HuH-7 (cell line): ENCODE data around the gene GPR68.
"Not testable (repeated sequence)": the region's sequence is repeated elsewhere in the genome, so short reads cannot be mapped to it uniquely, and the experiment has no call there.

Source experiments
- DNase-seq: peaks from one replicate; pipeline ENCODE4 v3.0.0; 2011; ENCODE audit warnings: low spot score

Gene GPR68

DNA sequence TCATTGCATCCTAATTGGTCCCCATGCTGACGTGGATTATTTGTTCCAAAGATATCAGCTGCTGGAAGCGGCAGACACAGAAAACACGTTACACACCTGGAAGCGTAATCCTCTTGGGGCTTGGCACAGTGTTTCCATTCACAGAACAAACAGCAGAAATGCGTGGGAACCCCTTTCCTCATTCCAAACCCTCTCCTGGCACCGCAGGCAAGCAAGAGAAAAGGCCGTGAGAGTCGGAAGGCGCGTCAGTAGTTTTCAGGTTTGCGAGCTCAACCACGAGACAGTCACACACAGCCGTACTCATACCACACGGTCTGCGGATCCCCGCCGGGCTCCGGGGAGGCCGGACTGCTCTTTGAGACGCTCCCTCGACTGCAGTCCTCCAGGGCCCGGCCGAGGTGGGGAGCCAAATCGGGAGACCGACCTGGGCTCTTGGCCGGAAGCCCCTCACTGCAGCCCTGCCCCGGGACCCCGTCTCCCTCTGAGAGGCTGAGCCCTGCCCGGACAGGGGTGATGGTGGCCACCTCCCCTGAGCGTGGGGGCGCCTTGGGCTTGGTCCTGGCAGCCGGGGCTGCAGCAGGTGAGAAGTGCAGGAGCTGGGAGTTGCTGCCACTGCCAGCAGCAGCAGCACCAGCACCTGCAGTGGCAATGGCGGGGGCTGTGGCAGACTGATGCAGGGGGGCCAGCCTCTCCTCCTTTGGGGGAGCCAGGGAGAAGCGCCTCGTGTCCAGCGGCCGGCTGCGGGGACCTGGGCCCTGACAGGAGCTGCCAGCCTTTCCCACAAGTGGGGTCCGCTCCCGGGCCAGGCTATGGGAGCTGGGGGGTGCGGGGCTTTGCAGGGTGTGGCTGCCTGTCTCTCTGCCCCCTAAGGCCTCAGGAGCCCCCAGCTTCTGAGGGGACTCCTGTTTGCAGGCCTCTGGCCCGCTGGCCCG, 28.1 kb upstream of the GPR68 start:
- no peak for DNase-seq

DNA sequence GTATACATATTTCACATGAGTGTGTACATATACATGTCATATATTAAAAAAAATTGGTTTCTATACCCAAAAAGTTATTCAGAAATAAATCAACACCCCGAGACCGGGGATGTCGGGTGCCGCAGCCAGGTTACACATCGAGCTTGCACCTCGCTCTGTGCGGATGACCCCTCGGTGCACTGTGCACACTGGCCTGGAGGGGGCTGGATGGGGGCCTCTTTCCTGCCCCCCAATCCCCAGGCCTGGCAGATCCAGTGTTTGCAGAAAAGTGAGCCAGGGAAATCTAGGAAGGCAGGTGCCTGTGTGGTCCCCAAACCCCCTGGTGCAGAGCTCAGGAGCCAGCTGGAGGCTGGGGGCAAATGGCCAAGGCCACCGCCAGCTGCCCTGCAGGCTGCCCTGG, 27.1 kb upstream of the GPR68 start:
- DNase-seq, result no peak

DNA sequence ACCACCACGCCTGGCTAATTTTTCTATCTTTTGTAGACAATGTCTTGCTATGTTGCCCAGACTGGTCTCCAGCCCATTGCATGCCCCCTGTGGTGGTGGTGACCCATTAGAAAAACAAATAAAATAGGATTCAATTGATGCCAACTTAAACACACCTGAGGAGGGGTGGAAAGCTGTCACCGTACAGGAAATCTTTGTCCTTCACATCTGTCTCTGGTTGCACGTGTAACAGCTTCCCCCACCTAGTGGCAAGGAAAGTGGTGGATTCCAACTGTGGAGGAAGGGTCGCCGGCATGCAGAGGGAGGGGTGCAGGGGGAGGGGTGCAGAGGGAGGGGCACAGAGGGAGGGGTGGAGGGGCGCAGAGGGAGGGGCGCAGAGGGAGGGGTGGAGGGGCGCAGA, 26.1 kb upstream of the GPR68 start:
- DNase-seq, result no peak

DNA sequence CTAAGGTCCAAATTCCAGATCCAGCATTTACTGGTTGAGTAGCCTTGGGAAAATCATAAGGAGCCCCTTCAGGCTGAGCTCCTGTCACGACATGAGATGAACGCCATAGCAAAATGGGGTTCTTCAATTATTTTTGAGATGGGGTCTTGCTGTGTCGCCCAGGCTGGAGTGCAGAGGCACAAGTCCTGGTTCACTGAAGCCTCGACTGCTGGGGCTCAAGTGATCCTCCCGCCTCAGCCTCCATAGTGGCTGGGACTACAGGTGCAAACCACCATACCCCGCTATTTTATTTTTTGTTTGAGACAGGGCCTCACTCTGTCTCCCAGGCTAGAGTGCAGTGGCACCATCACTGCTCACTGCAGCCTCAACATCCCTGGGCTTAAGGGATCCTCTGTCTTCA, 25.7 kb upstream of the GPR68 start:
- no peak for DNase-seq

DNA sequence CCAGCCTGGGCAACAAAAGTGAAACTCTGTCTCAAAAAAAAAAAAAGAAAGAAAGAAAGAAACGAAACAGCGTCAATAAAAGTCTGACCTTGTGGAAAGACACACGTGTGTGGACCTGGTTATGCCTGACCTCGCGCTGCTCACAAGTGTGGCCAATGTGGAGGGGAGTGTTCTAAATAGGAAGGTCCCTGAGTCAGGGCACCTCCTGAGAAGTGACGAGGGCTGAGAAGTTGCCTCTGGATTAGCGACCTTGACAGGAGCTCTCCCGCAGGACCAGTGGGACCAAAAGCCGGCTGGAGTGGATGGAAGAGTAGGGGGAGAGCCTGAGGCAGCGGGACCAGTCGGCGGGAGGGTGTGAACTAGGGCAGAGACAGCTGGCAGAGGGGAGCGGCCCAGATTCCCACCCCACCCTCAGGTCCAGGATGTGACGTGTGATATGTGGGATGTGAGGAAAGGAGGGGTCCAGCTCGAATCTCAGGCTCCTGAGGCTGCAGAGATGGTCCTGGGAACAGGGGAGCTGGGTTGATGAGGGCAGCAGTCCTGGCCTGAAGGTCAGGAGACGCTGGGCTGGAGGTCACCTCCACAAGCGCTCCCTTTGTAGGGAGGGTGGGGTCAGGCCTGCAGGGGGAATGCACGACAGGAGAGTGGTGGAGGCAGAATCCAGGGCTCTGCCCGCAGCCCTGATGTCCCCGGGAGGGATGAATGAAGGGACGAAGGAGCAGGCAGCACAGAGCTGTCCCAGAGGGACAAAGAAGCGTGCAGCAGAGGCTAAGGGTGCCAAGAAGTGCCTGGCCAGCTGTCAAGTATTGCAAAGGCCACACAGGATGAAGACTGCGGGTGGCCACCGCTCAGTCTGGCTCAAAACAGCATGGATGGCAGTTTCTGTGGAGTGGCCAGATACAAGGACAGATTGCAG, 24.8 kb upstream of the GPR68 start:
- no peak for DNase-seq

DNA sequence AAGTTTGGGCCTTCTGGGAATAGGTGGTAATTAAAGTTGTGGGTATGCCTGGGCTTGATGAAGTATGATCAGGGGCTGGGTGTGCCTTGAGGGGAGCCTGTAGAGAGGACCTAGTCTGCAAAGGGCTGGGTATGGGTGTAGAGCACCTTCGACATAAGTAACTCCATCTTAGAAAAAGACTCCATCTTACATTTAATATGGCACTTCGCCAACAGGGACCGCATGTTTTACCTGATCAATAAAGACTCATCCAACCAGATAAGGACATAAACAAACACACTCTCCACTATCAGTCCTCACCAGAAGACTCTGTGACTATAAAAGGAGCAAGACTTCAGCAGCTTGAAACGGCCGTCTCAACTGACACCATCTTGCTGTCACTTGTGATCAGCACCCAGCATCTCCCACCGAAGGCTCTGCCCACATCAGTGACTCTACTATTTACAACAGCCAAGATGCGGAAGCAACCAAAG, 23.5 kb upstream of the GPR68 start:
- DNase-seq, result no peak

DNA sequence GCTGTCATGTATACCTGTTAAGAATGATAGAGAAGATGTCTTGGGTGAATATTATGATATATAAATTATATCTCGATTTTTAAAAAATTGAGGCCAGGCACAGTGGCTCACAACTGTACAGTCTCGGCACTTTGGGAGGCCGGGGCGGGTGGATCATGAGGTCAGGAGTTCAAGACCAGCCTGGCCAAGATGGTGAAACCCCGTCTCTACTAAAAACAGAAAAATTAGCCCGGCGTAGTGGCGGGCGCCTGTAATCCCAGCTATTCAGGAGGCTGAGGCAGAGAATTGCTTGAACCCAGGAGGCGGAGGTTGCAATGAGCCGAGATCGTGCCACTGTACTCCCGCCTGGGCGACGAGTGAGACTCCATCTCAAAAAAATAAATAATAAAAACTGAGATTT, 21.8 kb upstream of the GPR68 start:
- not testable (repeated sequence) for DNase-seq

DNA sequence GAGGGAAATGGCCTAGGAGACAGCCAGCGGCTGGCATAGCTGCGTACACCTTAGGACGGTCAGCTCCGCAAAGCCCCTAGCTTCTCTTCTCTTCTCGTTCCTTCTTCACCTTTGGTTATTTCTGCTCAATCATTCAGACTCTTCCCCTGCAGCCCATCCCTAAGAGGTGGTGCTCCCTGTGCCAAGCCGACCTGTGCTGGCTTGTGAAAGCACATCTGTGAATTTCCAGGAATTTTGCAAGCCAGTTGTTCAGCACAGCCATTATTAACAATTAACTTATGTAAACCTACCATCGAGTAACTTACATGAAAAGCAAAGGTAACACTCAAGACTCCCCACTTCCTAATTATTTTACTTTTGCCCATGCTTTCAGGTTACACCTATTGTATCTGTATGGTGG, 20.9 kb upstream of the GPR68 start:
- DNase-seq, result no peak

DNA sequence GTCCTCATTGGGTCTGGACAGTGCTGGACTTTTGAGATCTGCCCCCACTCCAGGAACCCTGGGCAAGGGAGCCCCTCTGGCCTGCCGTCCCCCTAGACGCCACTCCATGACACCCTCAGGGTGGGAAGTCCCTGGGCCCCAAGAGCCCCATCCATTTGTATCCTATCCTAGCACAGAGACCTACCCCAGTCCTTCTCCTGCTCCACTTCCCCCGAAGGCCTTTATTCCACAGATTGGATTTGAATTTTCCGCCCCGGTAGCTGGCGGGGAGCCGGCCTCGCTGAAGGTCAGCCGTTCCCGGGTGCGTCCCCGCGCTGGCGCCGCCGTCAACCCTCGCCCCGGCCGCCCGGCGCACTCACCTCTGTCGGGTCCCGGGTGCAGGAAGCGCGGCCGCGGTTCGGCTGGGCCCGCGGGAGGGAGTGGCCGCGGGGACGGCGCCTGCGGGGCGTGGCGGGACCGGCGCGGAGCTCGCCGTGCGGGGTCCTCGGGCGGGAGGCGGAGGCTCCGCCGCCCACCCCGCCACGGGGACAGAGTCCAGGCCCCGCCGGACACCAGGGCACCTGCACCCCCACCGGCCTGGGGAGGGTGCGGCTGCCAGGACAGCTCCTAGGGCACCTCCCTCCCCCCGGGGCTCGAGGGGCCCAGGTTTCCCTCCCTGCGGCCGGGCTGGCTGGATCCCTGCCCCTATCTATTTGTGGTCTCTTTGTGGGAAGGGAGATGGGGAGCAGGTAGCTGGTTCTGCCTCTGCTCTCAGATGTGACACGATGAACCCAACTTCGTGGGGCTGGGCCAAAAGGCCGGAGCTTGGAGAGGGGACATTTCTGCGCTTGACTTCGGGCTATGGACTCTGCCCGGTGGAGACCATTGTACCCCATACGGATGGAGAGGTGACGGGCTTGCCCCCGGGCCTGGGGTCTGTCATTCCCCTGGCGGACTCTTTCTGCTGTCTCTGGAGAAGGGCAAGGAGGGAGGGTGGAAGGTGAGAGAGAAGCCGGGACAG, 19.9 kb upstream of the GPR68 start:
- no peak for DNase-seq

DNA sequence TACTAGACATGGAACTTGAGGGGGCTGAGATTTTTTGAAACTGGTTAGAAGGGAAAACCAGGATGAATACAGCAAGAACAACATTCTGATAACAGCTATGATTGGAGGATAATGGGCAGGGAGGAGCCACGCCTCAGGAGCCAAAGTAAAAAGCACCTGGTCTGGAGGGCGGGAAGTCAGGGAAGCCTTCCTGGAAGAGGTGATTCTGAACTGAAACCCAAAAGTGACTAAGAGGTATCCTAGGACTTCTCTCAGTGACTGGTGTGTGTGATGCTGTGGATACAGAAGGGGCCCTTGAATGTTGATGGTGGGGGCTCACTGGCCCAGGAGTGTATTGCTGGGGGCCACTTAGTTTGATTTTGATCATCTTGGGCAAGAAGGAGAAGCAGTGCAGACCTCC, 18.8 kb upstream of the GPR68 start:
- DNase-seq, result no peak

DNA sequence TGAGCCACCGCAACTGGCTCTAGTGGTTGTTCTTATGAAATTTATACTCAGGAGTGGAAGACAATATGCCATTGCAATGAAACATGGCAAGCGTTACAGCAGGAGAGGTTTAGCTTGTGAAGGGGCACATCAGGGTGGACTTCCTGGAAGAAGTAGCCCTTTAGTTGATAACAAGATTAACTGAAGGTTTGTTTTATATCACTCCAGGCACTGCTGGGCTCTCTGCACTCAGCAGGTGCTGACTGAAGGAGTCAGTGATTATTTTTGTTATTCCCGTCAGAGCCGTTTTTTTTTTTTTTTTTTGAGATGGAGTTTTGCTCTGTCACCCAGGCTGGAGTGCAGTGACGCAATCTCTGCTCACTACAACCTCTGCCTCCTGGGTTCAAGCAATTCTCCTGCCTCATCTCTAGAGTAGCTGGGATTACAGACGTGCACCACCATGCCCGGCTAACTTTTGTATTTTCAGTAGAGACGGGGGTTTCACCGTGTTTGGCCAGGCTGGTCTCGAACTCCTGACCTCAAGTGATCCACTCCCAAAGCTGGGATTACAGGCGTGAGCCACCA, 17.6 kb upstream of the GPR68 start:
- DNase-seq, result no peak

DNA sequence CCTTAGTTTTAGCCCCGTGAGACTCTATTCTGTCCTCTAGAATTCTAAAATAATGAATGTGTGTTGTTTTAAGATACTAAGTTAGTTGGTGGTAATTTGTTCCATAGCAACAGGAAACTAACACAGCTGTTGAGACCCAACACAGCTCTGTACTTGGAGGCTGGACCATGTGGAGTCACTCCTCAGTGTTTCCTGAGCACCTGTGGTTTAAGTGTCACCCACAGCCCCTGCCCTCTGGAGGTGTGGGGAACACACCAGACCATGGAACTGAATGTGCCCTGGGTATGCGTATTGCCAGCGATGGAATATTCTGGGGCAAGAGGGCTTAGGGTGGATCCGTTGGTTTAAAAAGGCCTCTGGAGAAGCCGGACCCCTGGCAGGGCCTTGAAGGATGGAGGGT, 16.6 kb upstream of the GPR68 start:
- DNase-seq, result no peak

DNA sequence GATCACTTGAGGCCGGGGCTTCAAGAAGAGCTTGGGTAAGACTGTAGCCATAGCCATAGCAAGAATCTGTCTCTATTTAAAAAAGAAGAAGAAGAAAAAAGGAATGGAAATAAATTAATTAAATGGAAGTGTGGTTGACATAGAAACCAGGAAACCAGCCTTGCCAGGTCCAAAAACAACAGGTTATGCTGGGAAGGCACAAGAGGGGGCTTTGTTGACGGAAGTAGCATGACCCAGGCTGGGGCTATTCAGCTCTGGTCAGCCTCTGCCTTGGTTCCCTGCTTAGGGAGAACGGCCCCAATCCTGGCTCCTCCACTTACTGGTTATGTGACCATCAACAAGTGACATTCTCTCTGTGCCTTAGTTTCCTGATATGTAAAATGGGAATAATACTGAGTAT, 14.4 kb upstream of the GPR68 start:
- DNase-seq, result no peak

DNA sequence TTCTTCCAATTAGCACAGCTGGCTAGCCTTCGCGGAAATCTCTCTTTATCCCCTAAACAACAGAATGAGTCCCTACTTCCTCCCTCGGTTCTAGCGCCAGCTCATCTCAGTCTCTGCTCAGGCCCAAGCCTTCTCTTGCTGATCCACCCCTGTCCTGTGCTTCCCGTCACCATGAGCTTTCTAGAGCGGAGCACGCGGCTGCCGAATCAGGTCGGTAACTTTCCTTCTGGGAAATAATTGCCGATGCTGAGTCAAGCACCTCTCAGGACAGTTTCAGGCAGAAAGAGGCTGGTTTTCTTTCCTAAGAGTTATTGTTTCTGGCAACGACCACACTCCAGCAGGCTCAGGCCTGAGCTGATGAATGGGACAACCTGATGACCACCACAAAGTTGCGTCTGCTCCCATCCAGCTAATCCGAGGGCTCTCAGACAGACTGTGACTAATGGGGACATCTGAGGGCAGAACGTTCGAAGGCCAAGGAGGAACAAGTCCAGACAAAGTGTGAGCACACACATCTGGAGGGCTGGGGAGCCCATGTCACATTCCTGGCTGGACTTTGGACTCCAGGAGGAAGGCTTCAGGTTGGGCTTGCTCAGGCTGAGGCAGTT, 13.6 kb upstream of the GPR68 start:
- no peak for DNase-seq

DNA sequence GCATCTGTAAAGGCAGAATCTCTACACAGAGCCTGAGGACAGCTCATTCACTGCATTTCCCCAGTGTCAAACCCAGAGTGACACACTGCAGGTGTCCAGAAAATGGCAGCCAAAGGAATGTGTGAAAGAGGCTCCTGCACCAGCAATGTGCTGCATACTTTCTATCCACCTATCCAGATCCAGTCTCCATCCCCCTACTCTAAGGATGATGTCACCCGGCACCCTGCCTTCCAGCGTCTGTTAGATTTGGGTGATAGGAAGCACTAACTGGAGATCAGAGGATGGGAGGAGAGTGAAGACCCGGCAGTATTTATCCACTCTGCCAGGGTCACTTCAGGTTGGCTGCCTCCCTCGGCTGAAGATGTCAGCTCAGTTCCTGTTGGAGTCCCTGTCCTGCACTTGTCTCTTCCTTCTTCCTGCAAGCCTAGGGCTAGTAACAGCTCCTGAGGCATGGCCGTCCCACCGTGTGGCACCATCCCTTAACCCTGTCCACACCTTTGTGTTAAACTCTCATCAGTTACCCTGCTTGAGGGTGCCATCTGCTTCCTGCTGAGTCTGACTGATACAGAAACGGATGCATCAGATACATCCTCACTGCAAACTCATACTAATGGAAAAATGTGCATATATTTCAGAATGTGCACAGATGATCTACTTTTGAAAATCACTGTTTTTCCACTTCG, 13.0 kb upstream of the GPR68 start:
- no peak for DNase-seq

DNA sequence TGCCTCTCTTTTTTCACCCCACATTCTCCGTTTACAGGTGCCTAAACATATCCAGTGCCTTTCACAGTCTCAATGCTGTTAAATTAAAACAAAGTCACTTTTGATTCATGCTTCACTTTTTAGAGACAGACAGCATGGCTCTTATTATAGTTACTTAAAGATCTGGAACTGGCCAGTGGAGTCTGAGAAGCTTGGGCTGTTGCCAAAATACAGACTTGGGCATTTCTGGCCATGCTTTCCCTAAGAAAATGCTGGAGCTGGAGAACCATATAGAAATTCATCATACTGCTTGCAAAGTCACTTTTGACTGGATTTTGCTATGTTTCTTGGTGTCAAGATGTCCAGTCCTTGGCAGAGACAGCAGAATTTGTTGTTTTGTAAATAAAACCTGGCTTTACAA, 12.2 kb upstream of the GPR68 start:
- no peak for DNase-seq

DNA sequence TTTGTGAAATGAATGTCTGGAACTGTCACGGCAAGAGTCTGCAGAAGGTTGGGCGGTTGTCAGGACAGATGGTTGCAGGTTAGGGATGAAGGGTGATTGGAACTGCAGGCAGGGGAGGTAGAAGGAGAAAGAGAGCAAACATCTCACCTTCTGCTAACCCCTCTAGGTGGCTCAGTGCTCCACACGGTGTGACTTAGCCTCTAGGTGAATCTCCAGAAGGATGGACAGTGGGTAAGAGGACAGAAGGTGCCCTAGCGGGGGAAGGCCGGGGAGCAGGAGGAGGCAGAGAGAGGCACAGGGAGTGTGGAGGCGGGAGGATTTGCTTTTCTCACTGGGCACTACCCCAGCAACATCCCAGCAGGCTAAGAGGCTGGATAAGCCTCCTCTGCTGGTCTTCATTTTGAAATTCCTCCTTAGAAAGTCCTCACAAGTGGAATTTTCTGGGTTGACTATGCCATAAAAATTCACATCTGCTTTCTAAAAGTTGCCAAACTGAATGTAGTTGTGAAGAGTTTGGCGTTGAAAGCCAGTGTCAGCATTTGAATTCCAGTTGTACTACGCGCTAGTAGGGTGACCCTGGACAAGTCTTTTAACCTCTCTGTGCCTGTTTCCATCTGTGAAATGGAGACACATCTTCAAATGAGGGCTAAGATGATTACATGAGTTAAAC, 10.7 kb upstream of the GPR68 start:
- DNase-seq, result no peak

DNA sequence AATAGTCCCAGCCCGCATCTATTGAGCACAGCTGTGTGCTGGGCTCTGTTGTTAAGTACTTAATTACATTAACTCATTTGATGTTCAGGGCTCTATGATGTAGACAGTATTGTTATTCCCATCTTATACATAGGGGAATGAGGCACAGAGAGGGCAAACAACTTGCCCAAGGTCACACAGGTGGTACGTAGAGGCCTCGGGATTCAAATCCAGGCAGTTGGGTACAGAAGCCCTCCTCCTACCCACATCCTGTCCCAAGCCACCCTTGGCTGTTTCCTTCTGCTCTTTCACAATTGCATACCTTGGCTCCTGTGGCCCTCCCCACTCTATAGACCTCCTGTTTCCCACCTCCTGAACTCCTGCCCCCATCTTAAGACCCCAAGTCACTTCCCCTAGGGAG, 10.0 kb upstream of the GPR68 start:
- DNase-seq, result no peak

DNA sequence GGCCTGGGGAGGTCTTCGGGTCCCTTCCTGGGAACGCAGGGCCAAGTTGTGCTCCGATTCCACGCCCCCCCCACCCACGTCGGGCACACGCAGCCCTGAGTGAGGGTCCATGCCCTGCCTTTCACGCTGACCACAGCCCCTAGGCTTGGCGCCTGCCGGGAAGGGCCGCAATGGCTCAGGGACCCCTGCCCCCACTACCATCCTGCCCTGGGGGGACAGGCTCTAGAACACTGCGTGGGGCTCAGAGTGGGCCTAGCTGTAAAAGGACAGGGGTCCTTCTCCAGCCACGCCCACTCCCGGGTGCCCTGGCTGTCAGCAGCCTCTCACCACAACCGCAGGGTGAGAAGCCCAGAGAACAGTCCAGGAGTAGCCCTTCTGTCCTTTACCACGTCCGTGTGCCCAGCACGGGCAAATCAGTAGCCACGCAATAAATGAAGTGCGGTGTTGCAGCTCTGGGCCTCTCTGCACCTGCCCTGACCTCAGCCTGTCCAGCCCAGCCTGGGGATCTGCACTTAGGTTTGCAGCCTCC, 9.4 kb upstream of the GPR68 start:
- no peak for DNase-seq
